Adipose tissue (tissue), 3 donors: ENCODE data around the gene FBXL17. TPM values are rescaled to one million over a fixed set of nuclear protein-coding genes. Genes with fewer than 3 reads are reported as not detected.

Experiments
- H3K27ac ChIP-seq: one replicate; pipeline ENCODE4 v1.5.1; 2013; ENCODE audit warnings: low read depth, low read length
- WGBS, 3 donors: extraction: QIAGEN DNeasy Blood & Tissue Kit; methylation state at CpG; one replicate each; pipeline ENCODE4 v1.1.7; 2013; 5-methylcytosine and 5-hydroxymethylcytosine counted together
- polyA plus RNA-seq, 3 donors: library from polyadenylated mRNA; stranded (reverse); fragments of 200-250 nt; gene quantifications; one replicate each; pipeline ENCODE4 v1.2.3, GENCODE V29; 2013
- donor health status: healthy with polysubstance abuse.
- donor health status: Bipolar disorder and iron deficiency.
- donor health status: healthy.

Gene FBXL17
- polyA plus RNA-seq, 3 donors: 4.1 to 11.2 (median 10.1) TPM

DNA sequence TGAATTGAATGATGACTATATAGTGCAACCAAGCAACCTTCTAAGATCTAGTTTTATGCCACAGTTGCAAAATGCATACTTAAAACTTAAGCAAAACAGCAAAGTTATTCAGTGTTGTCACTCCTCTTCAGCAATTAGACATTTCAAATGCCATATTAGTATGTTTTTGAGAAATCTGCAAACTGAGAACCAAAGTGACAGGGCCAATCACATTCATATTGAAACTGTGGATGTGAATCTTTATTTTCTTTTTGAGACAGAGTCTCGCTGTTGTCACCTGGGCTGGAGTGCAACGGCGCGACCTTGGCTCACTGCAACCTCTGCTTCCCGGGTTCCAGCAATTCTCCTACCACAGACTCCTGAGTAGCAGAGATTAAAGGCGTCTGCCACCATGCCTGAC, 461.9 kb downstream of the FBXL17 start:
- no peak overlapping the region for H3K27ac ChIP-seq
- 90 to 94% (median 93%) methylated on average over 6 of the region's 6 CpGs for WGBS, 3 donors

DNA sequence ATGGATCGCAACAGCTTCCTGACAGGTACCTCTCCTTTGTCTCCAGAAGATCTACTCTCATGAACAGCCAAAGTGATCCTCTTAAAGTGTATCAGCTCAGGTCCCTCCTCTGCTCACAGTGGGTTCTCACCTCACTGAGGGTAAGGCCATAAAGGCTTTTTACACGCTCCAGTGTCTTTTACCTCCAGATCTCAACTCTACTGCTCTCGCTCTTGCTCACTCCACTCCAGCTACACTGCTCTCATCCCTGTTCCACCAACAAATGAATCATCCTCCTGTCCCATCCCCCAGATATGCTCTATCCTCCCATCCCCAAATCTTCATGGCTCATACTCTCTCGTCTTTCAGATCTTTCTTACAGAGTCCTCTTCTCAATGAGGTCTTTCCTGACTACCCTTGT, 462.5 kb downstream of the FBXL17 start:
- H3K27ac ChIP-seq: no peak overlapping the region
- 94 to 98% (median 95%) methylated on average over 4 of the region's 4 CpGs for WGBS, 3 donors

DNA sequence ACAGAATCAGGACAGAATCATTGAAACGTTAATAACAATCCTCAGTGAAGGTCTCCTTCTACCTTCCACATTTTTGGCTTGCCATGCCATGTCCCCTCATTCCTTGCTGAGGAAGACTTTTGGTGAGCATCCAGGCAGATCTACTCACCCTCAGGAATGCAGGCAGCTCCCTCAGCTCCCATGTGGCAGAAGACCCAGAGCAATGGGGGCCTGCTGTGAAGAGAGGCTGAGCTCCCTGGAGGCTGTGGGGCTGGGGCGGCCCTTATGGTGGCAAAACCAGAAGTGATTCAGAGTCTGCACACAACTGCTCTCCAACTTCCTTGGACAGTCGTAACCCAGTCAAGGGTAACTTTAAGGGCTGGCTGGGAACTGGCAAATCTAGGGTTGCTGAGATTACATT, 463.9 kb downstream of the FBXL17 start:
- WGBS, 3 donors: 80 to 89% (median 89%) methylated on average over 3 of the region's 3 CpGs

GRCh38 chr5:107916731-107917725, 464.9 kb downstream of the FBXL17 start:
- H3K27ac ChIP-seq: no peak overlapping the region
- WGBS, 3 donors: 76 to 90% (median 85%) methylated on average over 6 of the region's 6 CpGs

More for the DNA sequence above, 463.9 kb downstream of the FBXL17 start:
- H3K27ac ChIP-seq: no peak overlapping the region

DNA sequence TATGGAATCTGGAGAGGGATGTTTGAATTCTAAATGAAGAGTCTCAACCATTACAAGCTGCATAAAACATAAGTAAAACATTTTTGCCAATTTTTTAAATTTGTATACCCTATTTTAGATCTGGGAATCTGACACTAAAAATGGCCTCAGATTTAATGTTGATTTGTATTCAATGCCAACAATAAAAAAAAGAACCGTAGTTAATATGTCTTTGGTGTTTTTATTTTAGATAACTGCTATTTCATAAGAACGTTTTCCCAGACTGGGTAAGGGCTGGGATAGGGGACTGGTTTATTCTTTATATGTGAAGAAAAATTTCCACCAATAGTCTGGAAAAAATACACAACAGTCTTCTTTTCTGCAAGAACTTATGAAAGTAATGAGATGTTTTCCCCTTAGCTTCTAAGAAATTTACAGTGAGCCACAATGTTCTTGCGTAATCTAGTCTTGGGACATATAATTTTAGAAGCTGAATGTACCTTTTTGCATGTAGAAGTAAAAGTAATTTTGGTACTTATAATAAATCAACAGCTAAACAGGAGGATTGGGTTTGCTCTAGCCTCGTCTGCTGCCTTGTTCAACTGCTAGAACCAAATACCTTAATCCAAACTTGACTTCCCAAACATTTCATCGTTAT, 466.6 kb downstream of the FBXL17 start:
- no peak overlapping the region for H3K27ac ChIP-seq
- WGBS, 3 donors: 77 to 90% (median 79%) methylated on average over 5 of the region's 5 CpGs

DNA sequence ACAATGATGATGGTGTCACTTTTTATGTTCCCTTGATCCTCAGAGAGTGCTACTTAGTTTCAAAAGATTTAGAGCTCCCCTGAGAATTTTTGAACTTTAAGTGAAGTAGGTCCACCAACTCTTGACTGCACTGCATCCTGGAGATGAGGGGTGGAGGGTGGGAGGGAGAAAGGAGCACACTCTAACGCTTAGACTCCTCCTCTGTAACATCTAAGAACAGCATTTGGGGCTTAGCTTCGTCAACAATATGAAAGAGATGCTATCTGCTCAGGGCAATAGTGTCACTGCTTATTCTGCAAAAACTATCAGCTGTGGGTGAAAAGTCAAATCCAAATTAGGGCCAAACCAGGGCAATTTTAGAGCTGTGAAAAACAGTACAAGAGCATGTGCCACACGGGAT, 468.4 kb downstream of the FBXL17 start:
- WGBS, 3 donors: 78 to 91% (median 84%) methylated on average over 3 of the region's 3 CpGs
- no peak overlapping the region for H3K27ac ChIP-seq

GRCh38 chr5:107900721-107901120, 481.2 kb downstream of the FBXL17 start:
- WGBS, 3 donors: 91 to 99% (median 98%) methylated on average over 3 of the region's 3 CpGs
- no peak overlapping the region for H3K27ac ChIP-seq

GRCh38 chr5:107894361-107894760, 487.5 kb downstream of the FBXL17 start:
- 59 to 92% (median 77%) methylated on average over 1 of the region's 1 CpG for WGBS, 3 donors
- H3K27ac ChIP-seq: no peak overlapping the region

DNA sequence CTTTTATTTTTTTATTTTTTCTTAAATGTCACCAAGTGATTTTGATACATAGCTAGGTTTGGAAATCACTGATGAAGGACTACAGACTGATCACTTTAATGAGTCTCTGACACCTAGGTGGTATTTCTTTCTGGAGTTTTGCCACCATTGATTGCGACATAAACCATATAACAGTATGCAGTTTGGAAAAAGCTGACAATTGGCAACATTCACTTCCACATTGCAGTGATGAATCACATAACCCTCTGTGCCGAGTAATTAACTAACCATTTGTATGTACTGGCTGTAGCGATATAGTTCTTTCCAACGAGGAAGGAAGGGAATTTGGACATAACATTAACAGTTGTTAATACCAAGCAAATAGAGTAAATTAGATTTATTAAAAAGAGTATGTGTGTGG, 488.3 kb downstream of the FBXL17 start:
- H3K27ac ChIP-seq: no peak overlapping the region
- WGBS, 3 donors: 22 to 71% (median 30%) methylated on average over 4 of the region's 4 CpGs

DNA sequence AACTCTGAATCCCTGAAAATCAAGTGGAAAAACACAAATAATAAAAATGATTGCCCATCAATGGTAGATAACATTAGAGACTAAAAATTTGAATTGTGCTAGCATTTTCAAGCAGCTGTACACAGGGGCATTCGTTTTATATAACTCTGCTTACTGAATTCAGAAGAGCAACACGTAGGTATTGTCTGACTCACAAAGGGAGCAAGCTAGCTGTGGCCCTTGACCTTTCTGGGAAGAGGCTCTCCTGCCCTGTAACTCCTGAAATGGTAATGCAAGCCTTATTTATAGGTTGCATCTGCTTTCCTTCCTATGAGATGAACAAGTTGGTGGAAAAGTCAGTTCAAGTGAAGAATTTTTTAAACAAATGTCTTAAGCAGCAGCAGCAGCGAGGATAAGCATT, 492.5 kb downstream of the FBXL17 start:
- 88 to 90% (median 88%) methylated on average over 3 of the region's 3 CpGs for WGBS, 3 donors
- H3K27ac ChIP-seq: no peak overlapping the region

- WGBS, 3 donors: 96 to 100% (median 98%) methylated on average over 4 of the region's 4 CpGs
- no peak overlapping the region for H3K27ac ChIP-seq
These were observed 493.4 kb downstream of the FBXL17 start for GRCh38 chr5:107888541-107888940.

DNA sequence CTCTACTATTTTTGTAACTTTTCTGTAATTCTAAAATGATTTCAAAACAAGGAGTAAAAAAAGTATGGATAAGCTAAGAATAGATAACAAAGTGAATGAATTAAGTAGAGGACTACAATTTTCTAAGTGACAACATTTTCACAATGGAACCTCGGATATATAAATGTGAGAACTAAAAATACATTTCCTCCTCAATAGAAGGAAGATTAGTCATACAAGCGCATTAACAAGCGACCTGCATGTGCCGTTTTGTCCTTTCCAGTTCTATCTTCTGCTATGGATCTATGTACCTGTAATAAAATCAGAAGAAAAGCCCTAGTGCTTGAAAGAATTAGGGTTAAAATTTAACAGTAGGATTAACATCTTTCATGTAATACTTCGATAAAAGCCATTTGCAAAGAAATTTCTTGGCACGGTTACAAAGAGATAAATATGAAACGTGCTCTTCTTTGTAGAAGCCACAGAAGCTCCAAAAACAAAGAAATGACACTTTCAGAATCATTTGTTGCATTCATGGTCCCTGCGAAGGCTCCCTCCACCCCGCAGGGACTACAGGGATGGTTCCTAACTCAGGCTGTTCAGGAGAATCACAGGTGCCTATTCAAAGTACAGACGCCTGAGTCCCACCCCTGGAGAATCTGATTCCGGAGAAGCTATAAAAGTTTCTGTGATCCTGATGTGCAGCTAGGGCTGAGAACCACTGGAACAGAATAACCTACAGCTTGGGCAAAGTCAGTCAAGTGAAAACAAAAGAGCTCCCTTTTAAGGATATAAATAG, 494.5 kb downstream of the FBXL17 start:
- WGBS, 3 donors: 32 to 66% (median 40%) methylated on average over 11 of the region's 11 CpGs
- no peak overlapping the region for H3K27ac ChIP-seq

GRCh38 chr5:107885601-107886000, 496.3 kb downstream of the FBXL17 start:
- H3K27ac ChIP-seq: no peak overlapping the region
- WGBS, 3 donors: 78 to 91% (median 86%) methylated on average over 2 of the region's 2 CpGs

- WGBS, 3 donors: 94 to 100% (median 95%) methylated on average over 1 of the region's 1 CpG
- H3K27ac ChIP-seq: no peak overlapping the region
These were observed 497.0 kb downstream of the FBXL17 start for GRCh38 chr5:107884871-107885270.

DNA sequence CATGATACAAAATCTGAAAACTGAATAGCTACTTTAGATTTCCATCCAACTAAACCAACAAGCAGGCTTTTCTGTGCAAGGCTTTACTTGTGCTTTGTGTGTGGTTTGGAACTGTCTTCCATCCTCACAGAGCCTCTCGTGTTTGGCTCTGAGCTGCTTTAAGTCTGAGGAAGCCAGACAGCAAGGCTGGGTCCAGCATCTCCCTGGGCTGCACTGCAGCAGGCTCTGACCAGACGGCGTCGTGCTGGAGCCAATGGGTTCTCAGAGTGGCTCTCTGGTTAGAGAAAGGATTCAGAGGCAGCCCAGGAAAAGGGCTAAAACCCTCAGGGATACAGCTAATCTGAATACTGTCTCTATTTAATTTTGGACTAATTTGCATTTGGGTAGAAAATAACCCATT, 503.2 kb downstream of the FBXL17 start:
- no peak overlapping the region for H3K27ac ChIP-seq
- WGBS, 3 donors: 58 to 85% (median 77%) methylated on average over 4 of the region's 4 CpGs

GRCh38 chr5:107876906-107877305, 505.0 kb downstream of the FBXL17 start:
- no peak overlapping the region for H3K27ac ChIP-seq
- WGBS, 3 donors: 83 to 86% (median 83%) methylated on average over 6 of the region's 6 CpGs

DNA sequence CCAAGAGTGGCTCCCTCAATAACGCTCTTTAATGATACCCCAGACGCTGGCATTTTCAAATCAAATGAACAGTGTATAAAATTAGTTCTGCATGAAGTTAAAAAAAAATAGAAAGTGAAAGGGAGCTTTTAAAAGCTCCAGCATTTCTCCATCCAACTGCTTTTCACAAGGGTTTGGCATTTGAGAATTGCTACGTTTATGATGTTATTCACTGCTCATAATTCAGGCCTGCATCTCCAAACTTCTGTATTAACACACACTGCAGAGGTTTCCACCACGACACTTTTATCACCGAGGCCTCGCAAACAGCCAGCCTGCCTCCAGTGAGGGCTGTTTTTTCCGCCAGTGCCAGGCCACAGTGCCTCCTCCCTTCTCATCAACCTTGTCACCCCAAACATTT, 505.6 kb downstream of the FBXL17 start:
- WGBS, 3 donors: 88 to 96% (median 91%) methylated on average over 7 of the region's 7 CpGs
- H3K27ac ChIP-seq: no peak overlapping the region

DNA sequence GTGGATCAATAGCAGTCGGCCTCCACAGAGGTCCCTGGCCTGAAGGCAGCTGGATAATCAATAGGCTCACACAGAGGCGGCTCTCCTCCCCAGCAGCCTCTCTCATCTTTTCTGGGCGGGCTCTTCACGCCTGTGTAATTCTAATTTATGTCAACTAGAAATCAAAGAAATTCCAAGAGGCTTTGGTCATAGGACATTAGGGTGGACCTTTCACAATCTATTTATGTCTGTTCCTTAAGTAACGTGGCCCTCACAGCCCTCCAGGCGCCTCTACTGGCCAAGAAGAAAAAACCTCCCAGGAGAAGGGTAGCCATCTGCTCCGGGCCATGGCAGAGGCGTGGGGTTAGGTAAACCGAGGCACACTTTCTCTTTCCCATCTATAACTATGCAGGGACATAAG, 506.1 kb downstream of the FBXL17 start:
- no peak overlapping the region for H3K27ac ChIP-seq
- WGBS, 3 donors: 89 to 93% (median 92%) methylated on average over 9 of the region's 9 CpGs

- no peak overlapping the region for H3K27ac ChIP-seq
These were observed 507.1 kb downstream of the FBXL17 start for GRCh38 chr5:107874795-107875194.
